SH-SY5Y (cell line): ENCODE results near the gene VSIR.

Experiments
- GATA2 ChIP-seq: IDR thresholded peaks from 2 replicates; pipeline ENCODE4 v1.6.1; 2011; ENCODE audit warnings: mild to moderate bottlenecking, low read depth, low read length
- GATA3 ChIP-seq: IDR thresholded peaks from 2 replicates; pipeline ENCODE4 v1.6.1; 2011; ENCODE audit warnings: low read depth, mild to moderate bottlenecking, low read length, moderate library complexity

VSIR gene

GRCh38 chr10:71767420-71768035 lies 5.8 kb downstream of the VSIR start:
- TF ChIP-seq GATA2 (no peak), GATA3 (no peak)

GRCh38 chr10:71766717-71767419 lies 6.5 kb downstream of the VSIR start:
- TF ChIP-seq GATA2 (no peak), GATA3 (no peak)

GRCh38 chr10:71765906-71766716 lies 7.2 kb downstream of the VSIR start:
- no peak for TF ChIP-seq GATA2
- no peak for TF ChIP-seq GATA3

GRCh38 chr10:71765176-71765904 lies 8.0 kb downstream of the VSIR start:
- TF ChIP-seq GATA3 (no peak), GATA2 (no peak)

GRCh38 chr10:71763352-71764127 lies 9.8 kb downstream of the VSIR start:
- TF ChIP-seq GATA3 (no peak), GATA2 (no peak)

- TF ChIP-seq GATA3 (no peak), GATA2 (no peak)
Observed at GRCh38 chr10:71762324-71762723, 11.0 kb downstream of the VSIR start.

GRCh38 chr10:71761541-71762113 lies 11.7 kb downstream of the VSIR start:
- TF ChIP-seq GATA3 (no peak), GATA2 (no peak)

GRCh38 chr10:71761105-71761511 lies 12.2 kb downstream of the VSIR start:
- TF ChIP-seq GATA3: no peak
- TF ChIP-seq GATA2: no peak

GRCh38 chr10:71757399-71757922 lies 15.9 kb downstream of the VSIR start:
- no peak for TF ChIP-seq GATA2
- TF ChIP-seq GATA3: no peak

- no peak for TF ChIP-seq GATA2
Observed at GRCh38 chr10:71756311-71757191, 16.8 kb downstream of the VSIR start.

- no peak for TF ChIP-seq GATA3
- TF ChIP-seq GATA2: no peak
Observed at GRCh38 chr10:71755179-71755879, 18.0 kb downstream of the VSIR start.

GRCh38 chr10:71754562-71754961 lies 18.8 kb downstream of the VSIR start:
- TF ChIP-seq GATA2: no peak
- no peak for TF ChIP-seq GATA3
